GM12878 (cell line): ENCODE results near the gene IDH3G.

Experiments used
- EZH2 ChIP-seq: IDR thresholded peaks from 2 replicates; pipeline ENCODE4 v1.6.1; 2012; ENCODE audit warnings: low read depth, mild to moderate bottlenecking, control low read depth, inconsistent platforms, low read length, borderline replicate concordance; ENCODE audit not compliant: control insufficient read depth
- SIN3A ChIP-seq: IDR thresholded peaks from 2 replicates; pipeline ENCODE4 v1.6.1; 2012; ENCODE audit warnings: low read depth, low read length, improper control_type of control experiment
- TF ChIP-seq, protein P1 (sequence below), 3 experiments: IDR thresholded peaks in 2 of 3; conservative IDR thresholded peaks in 1 of 3; 2 replicates each; pipeline ENCODE4 v1.5.1; 2011; ENCODE audit warnings: low read depth in 3 of 3, low read length in 3 of 3, mild to moderate bottlenecking in 3 of 3, control low read depth in 2 of 3, moderate library complexity in 2 of 3, inconsistent platforms in 1 of 3, mixed read lengths in 1 of 3; ENCODE audit not compliant: control insufficient read depth in 2 of 3, insufficient read depth in 1 of 3; ENCODE audit errors: extremely low read depth in 1 of 3
- TF ChIP-seq, protein P2 (sequence below): fragments of 450-650 bp; IDR thresholded peaks from 2 replicates; pipeline ENCODE4 v1.6.1; 2017; ENCODE audit warnings: borderline replicate concordance

DNA sequence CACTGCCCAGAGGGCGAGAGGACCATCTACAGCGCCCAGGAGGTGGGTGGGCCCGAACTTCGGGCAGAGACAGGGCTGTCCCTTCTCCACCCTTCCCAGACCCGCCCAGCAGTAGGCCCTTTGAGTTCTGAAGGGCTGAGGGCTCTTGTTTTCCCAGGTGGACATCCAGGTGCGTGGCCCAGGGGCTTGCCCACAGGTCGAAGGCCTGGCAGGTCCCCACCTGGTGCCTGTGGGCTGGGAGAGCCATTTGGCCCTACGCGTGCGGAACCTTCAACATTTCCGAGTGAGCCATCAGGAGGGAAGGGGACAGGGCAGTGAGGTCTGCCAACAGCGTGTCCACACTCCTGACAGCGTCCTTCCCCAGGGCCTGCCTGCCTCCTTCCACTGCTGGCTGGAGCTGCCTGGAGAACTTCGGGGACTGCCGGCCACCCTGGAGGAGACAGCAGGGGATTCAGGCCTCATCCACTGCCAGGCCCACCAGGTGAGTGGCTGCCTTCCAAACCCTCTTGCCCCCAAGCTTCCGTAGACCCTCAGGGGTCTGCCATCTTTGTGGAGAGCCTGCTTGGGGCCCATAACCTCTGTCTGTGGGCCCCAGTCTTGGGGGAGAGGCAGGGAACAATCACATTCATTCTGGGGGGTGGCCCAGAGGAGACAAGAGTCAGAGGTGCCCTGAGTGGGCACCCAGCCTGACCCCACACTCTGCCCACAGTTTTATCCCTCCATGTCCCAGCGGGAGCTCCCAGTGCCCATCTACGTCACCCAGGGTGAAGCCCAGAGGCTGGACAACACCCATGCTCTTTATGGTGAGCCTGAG is 23.4 kb downstream of the IDH3G start:
- TF ChIP-seq EZH2 (no peak), SIN3A (no peak)
- TF ChIP-seq, protein P1, sequence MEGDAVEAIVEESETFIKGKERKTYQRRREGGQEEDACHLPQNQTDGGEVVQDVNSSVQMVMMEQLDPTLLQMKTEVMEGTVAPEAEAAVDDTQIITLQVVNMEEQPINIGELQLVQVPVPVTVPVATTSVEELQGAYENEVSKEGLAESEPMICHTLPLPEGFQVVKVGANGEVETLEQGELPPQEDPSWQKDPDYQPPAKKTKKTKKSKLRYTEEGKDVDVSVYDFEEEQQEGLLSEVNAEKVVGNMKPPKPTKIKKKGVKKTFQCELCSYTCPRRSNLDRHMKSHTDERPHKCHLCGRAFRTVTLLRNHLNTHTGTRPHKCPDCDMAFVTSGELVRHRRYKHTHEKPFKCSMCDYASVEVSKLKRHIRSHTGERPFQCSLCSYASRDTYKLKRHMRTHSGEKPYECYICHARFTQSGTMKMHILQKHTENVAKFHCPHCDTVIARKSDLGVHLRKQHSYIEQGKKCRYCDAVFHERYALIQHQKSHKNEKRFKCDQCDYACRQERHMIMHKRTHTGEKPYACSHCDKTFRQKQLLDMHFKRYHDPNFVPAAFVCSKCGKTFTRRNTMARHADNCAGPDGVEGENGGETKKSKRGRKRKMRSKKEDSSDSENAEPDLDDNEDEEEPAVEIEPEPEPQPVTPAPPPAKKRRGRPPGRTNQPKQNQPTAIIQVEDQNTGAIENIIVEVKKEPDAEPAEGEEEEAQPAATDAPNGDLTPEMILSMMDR (IDR thresholded peaks at IDR 0.05 in 2 of 3, conservative IDR thresholded peaks at IDR 0.05 in 1 of 3; ENCODE audit: control insufficient read depth in 2 of 3, extremely low read depth in 1 of 3, insufficient read depth in 1 of 3, low read depth in 3 of 3, low read length in 3 of 3) = no peak
- TF ChIP-seq, protein P2, sequence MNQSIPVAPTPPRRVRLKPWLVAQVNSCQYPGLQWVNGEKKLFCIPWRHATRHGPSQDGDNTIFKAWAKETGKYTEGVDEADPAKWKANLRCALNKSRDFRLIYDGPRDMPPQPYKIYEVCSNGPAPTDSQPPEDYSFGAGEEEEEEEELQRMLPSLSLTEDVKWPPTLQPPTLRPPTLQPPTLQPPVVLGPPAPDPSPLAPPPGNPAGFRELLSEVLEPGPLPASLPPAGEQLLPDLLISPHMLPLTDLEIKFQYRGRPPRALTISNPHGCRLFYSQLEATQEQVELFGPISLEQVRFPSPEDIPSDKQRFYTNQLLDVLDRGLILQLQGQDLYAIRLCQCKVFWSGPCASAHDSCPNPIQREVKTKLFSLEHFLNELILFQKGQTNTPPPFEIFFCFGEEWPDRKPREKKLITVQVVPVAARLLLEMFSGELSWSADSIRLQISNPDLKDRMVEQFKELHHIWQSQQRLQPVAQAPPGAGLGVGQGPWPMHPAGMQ = no peak
